HL-60 (cell line): ENCODE measurements around the gene C1orf53.

ENCODE experiments used
- DNase-seq, 2 experiments: peaks; one replicate each; pipeline ENCODE4 v3.0.0-alpha.2; 2010 to 2020; ENCODE audit warnings: low read depth in 1 of 2, low spot score in 1 of 2
- H3K27ac ChIP-seq: fragments of 250-450 bp; sonication (Bioruptor Pico); replicated peaks from 2 replicates; pipeline ENCODE4 v1.5.1; 2020; ENCODE audit warnings: mild to moderate bottlenecking, moderate library complexity
- H3K27me3 ChIP-seq: fragments of 250-450 bp; sonication (Bioruptor Pico); 2 replicates; pipeline ENCODE4 v1.5.1; 2021; ENCODE audit warnings: mild to moderate bottlenecking, moderate library complexity; ENCODE audit not compliant: insufficient read depth, poor library complexity, severe bottlenecking
- H3K4me3 ChIP-seq: replicated peaks from 2 replicates; pipeline ENCODE4 v1.5.1; 2011; ENCODE audit warnings: mild to moderate bottlenecking, control low read depth, low read length; ENCODE audit not compliant: insufficient read depth
- CTCF ChIP-seq: IDR thresholded peaks from one replicate; pipeline ENCODE4 v1.5.1; 2011; ENCODE audit warnings: low read length, control low read depth, inconsistent platforms; ENCODE audit not compliant: insufficient read depth
- GABPA ChIP-seq: IDR thresholded peaks from 2 replicates; pipeline ENCODE4 v1.6.1; 2012; ENCODE audit warnings: low read depth
- POLR2AphosphoS5 ChIP-seq: IDR thresholded peaks from 2 replicates; pipeline ENCODE4 v1.6.1; 2012; ENCODE audit warnings: low read depth
- REST ChIP-seq: IDR thresholded peaks from 2 replicates; pipeline ENCODE4 v1.6.1; 2012; ENCODE audit warnings: low read depth; ENCODE audit not compliant: insufficient replicate concordance
- SPI1 ChIP-seq: IDR thresholded peaks from 2 replicates; pipeline ENCODE4 v1.6.1; 2012; ENCODE audit warnings: low read depth, mild to moderate bottlenecking, borderline replicate concordance

C1orf53 gene

GRCh38 chr1:197954718-197955418 lies 52.4 kb downstream of the C1orf53 start:
- TF ChIP-seq REST (no peak), CTCF (no peak), GABPA (no peak), POLR2AphosphoS5 (no peak), SPI1 (no peak)
- Histone ChIP-seq H3K27ac (no peak overlapping the region), H3K4me3 (no peak overlapping the region), H3K27me3 (no peaks in the 10 kb centered on the region)
- no peak for DNase-seq

GRCh38 chr1:197955486-197956394 lies 53.3 kb downstream of the C1orf53 start:
- H3K4me3 ChIP-seq, result no peak overlapping the region
- TF ChIP-seq GABPA, result no peak
- TF ChIP-seq CTCF, result no peak
- no peak for TF ChIP-seq SPI1
- no peak for TF ChIP-seq POLR2AphosphoS5
- no peak for TF ChIP-seq REST
- no peaks in the 10 kb centered on the region for H3K27me3 ChIP-seq
- no peak overlapping the region for H3K27ac ChIP-seq
- no peak for DNase-seq
